ENCODE measurements around the gene TMTC4.

The TMTC4 gene

DNA sequence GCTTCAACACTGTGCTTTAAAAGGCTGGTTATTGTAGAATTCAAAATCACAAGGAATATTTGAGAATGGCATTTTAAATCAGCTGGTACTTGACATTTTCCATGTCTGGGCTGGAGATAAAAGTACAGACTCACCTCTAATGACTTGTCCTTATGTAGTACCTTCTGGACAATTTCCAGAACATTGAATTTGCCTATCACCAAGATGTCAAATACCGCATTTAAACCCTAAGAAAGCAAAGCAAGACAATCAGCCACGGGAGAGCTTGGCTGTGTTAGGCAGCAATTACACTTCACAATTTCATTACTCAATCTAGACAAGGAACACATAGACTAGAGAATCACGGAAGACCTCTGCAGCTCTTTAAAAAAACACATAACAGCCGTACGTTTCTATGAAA, 36.8 kb downstream of the TMTC4 start:
- Histone ChIP-seq H3K9ac (ENCODE audit: low read length) (no peak overlapping the region), H2AFZ (ENCODE audit: low read depth, low read length, severe bottlenecking) (no peak overlapping the region), H3K9me3 (ENCODE audit: insufficient read depth, low read length) (no peaks in the 10 kb centered on the region), H3K4me3 (ENCODE audit: insufficient read depth, low read length, poor library complexity, severe bottlenecking) (no peak overlapping the region), H3K79me2 (ENCODE audit: insufficient read depth, low read length) (no peaks in the 10 kb centered on the region), H3K9me2 (replicated peaks; ENCODE audit: insufficient read depth, low read length) (no peaks in the 10 kb centered on the region), H3K4me2 (ENCODE audit: low read depth, low read length, poor library complexity, severe bottlenecking) (no peak overlapping the region), H3K27ac (ENCODE audit: low read depth, low read length) (no peak overlapping the region), H3K27me3 (ENCODE audit: low read length) (no peaks in the 10 kb centered on the region), H3F3A (ENCODE audit: insufficient read depth) (no peaks in the 10 kb centered on the region), H3K36me3 (ENCODE audit: low read length) (0 out of 2 replicates have a peak, but pooled peaks cover 3% of the 10 kb centered on the region), H4K20me1 (ENCODE audit: low read depth, low read length) (no peaks in the 10 kb centered on the region)
- TF ChIP-seq EZH2phosphoT487 (conservative IDR thresholded peaks at IDR 0.05; ENCODE audit: low read length): no peak
- TF ChIP-seq, protein P1, sequence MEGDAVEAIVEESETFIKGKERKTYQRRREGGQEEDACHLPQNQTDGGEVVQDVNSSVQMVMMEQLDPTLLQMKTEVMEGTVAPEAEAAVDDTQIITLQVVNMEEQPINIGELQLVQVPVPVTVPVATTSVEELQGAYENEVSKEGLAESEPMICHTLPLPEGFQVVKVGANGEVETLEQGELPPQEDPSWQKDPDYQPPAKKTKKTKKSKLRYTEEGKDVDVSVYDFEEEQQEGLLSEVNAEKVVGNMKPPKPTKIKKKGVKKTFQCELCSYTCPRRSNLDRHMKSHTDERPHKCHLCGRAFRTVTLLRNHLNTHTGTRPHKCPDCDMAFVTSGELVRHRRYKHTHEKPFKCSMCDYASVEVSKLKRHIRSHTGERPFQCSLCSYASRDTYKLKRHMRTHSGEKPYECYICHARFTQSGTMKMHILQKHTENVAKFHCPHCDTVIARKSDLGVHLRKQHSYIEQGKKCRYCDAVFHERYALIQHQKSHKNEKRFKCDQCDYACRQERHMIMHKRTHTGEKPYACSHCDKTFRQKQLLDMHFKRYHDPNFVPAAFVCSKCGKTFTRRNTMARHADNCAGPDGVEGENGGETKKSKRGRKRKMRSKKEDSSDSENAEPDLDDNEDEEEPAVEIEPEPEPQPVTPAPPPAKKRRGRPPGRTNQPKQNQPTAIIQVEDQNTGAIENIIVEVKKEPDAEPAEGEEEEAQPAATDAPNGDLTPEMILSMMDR (IDR thresholded peaks at IDR 0.05; ENCODE audit: insufficient read depth, low read length, poor library complexity, severe bottlenecking): no peak

DNA sequence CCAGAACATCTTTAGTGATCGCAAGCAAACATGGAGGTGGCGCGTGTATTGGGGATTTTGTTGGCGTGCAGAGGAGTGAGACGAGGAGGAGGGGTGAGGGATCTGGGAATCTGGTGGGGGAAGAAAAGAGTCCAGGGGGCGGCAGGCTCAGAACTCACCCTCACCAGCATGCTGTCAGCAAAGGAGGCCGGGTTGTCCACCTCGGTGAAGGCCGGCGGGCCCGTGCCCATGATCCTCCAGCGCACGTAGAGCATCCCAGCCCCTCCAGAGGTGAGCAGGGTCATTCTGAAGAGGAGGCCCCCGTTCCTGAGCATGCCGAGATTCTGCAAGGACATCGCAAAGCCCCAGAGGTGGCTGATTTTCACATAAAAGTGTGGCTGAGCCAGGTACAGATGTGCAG, 37.2 kb downstream of the TMTC4 start:
- H3K4me2 ChIP-seq (ENCODE audit: low read depth, low read length, poor library complexity, severe bottlenecking): no peak overlapping the region
- H3K36me3 ChIP-seq (ENCODE audit: low read length): peaks cover 7% of the 10 kb centered on the region; the same call in 1 of the 2 replicates
- no peak overlapping the region for H2AFZ ChIP-seq (ENCODE audit: low read depth, low read length, severe bottlenecking)
- H3K4me3 ChIP-seq (ENCODE audit: insufficient read depth, low read length, poor library complexity, severe bottlenecking): no peak overlapping the region
- no peak overlapping the region for H3K27ac ChIP-seq (ENCODE audit: low read depth, low read length)
- H3F3A ChIP-seq (ENCODE audit: insufficient read depth): no peaks in the 10 kb centered on the region
- H3K79me2 ChIP-seq (ENCODE audit: insufficient read depth, low read length): no peaks in the 10 kb centered on the region
- H4K20me1 ChIP-seq (ENCODE audit: low read depth, low read length): no peaks in the 10 kb centered on the region
- no peak overlapping the region for H3K9ac ChIP-seq (ENCODE audit: low read length)
- no peaks in the 10 kb centered on the region for H3K9me3 ChIP-seq (ENCODE audit: insufficient read depth, low read length)
- no peak for TF ChIP-seq EZH2phosphoT487 (conservative IDR thresholded peaks at IDR 0.05; ENCODE audit: low read length)
- TF ChIP-seq, protein P1 (IDR thresholded peaks at IDR 0.05; ENCODE audit: insufficient read depth, low read length, poor library complexity, severe bottlenecking): no peak
- H3K27me3 ChIP-seq (ENCODE audit: low read length): no peaks in the 10 kb centered on the region
- H3K9me2 ChIP-seq (replicated peaks; ENCODE audit: insufficient read depth, low read length): no peaks in the 10 kb centered on the region

DNA sequence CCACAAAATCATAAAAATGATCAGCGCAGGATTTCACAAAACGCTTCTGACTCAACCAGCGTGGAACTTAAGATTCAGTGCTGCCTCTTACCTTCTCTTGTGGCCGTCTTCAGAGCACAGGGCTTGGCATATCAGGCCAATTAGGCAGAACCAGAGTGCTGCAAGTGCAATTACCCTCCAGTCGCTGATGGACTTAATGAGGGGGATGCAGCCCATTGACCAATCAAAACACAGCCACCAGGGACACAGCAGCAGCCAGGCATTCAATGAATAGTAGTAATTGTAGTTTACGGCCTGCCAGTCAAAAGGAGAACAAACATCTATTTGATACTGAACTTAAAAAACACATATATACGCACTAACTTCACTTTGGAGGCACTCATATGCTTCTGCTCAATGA, 38.2 kb downstream of the TMTC4 start:
- Histone ChIP-seq H3K4me3 (ENCODE audit: insufficient read depth, low read length, poor library complexity, severe bottlenecking) (no peak overlapping the region), H3K9me2 (replicated peaks; ENCODE audit: insufficient read depth, low read length) (no peaks in the 10 kb centered on the region), H3K79me2 (ENCODE audit: insufficient read depth, low read length) (no peaks in the 10 kb centered on the region), H3K27ac (ENCODE audit: low read depth, low read length) (no peak overlapping the region), H3K4me2 (ENCODE audit: low read depth, low read length, poor library complexity, severe bottlenecking) (no peak overlapping the region), H3K9ac (ENCODE audit: low read length) (no peak overlapping the region), H3K9me3 (ENCODE audit: insufficient read depth, low read length) (no peaks in the 10 kb centered on the region), H4K20me1 (ENCODE audit: low read depth, low read length) (no peaks in the 10 kb centered on the region), H3F3A (ENCODE audit: insufficient read depth) (no peaks in the 10 kb centered on the region), H3K27me3 (ENCODE audit: low read length) (no peaks in the 10 kb centered on the region), H2AFZ (ENCODE audit: low read depth, low read length, severe bottlenecking) (no peak overlapping the region), H3K36me3 (ENCODE audit: low read length) (peaks cover 10% of the 10 kb centered on the region; the same call in 1 of the 2 replicates)
- TF ChIP-seq, protein P1 (IDR thresholded peaks at IDR 0.05; ENCODE audit: insufficient read depth, low read length, poor library complexity, severe bottlenecking): no peak
- TF ChIP-seq EZH2phosphoT487 (conservative IDR thresholded peaks at IDR 0.05; ENCODE audit: low read length): no peak

Measured in SU-DHL-6 (cell line).